Activated effector memory CD4-positive, alpha-beta T cell treated with anti-CD3 and anti-CD28 coated beads, Interleukin-2, amount 50 U/mL, for 16 hours (primary cell): Measurements from ENCODE around the gene AUNIP.
A peak's percentile ranks its signal among the peaks of the same experiment; 100 is the strongest.

Experiments used
- DNase-seq: peaks from one replicate; pipeline ENCODE4 v3.0.0-alpha.2; 2020

AUNIP gene

GRCh38 chr1:25858906-25859789, at the start of gene AUNIP:
Gene AUNIP, minus strand, starts transcription at chr1:25859457. Its CDS starts 100 bp downstream, at chr1:25859357.
- DNase-seq, result peak; percentile 96

- no peak for DNase-seq
Measured at GRCh38 chr1:25909040-25909439, 49.8 kb upstream of the AUNIP start.

- no peak for DNase-seq
Measured at GRCh38 chr1:25908161-25908560, 48.9 kb upstream of the AUNIP start.

- DNase-seq, result no peak
Measured at GRCh38 chr1:25907601-25908000, 48.3 kb upstream of the AUNIP start.

GRCh38 chr1:25906644-25907300, 47.5 kb upstream of the AUNIP start:
- peak; percentile 77 for DNase-seq

GRCh38 chr1:25905680-25906643, 46.7 kb upstream of the AUNIP start, which contains the start of gene STMN1:
Gene STMN1, minus strand, starts transcription at chr1:25906419. Its CDS starts 1,743 bp downstream, at chr1:25904676.
- peak; percentile 96 for DNase-seq

- peak; percentile 96 for DNase-seq
Measured at GRCh38 chr1:25904943-25905679, 45.9 kb upstream of the AUNIP start.

- no peak for DNase-seq
Measured at GRCh38 chr1:25903986-25904385, 44.7 kb upstream of the AUNIP start.

- DNase-seq, result no peak
Measured at GRCh38 chr1:25902462-25902861, 43.2 kb upstream of the AUNIP start.

GRCh38 chr1:25900219-25900618, 41.0 kb upstream of the AUNIP start:
- no peak for DNase-seq

- DNase-seq, result no peak
Measured at GRCh38 chr1:25899792-25900191, 40.5 kb upstream of the AUNIP start.

- DNase-seq, result peak; percentile 17
Measured at GRCh38 chr1:25898223-25899015, 39.2 kb upstream of the AUNIP start.

GRCh38 chr1:25897754-25898153, 38.5 kb upstream of the AUNIP start:
- no peak for DNase-seq

- peak; percentile 28 for DNase-seq
Measured at GRCh38 chr1:25896266-25896665, 37.0 kb upstream of the AUNIP start.

GRCh38 chr1:25895365-25895990, 36.2 kb upstream of the AUNIP start:
- DNase-seq, result peak; percentile 95

GRCh38 chr1:25893116-25893515, 33.9 kb upstream of the AUNIP start:
- DNase-seq, result peak; percentile 39

- DNase-seq, result peak; percentile 48
Measured at GRCh38 chr1:25891606-25892005, 32.3 kb upstream of the AUNIP start.

GRCh38 chr1:25890239-25891034, 31.2 kb upstream of the AUNIP start:
- peak; percentile 27 for DNase-seq

- no peak for DNase-seq
Measured at GRCh38 chr1:25889470-25889869, 30.2 kb upstream of the AUNIP start.
